Measurements from ENCODE around the gene CDK16. TPM values are rescaled to one million over a fixed set of nuclear protein-coding genes. Genes with fewer than 3 reads are reported as not detected.

The CDK16 gene
- total RNA-seq, 4 donors from 2014 or later = 23.2 to 80.5 (median 74.3) TPM

GRCh38 chrX:47194194-47194787 is 24.2 kb upstream of the CDK16 start:
- no peak for TF ChIP-seq CTCF (IDR thresholded peaks at IDR 0.05)
- no peak for TF ChIP-seq POLR2A (IDR thresholded peaks at IDR 0.05)
- no peaks in the 10 kb centered on the region for H3K36me3 ChIP-seq
- no peaks in the 10 kb centered on the region for H3K27me3 ChIP-seq
- peak overlapping the region; percentile 98 to 99 for H3K27ac ChIP-seq
- no peak for DNase-seq
- H3K4me3 ChIP-seq = peak overlapping the region; percentile 90 to 94
- H3K9me3 ChIP-seq = no peaks in the 10 kb centered on the region
- intact Hi-C loops (cut with DNase I; ENCODE audit: low total_unique reads) = loop anchor here (10.0 kb wide), 1 partner anchor 191 kb away; no protein-coding TSS in a partner anchor
- H3K4me1 ChIP-seq = peaks cover 3 to 15% of the 10 kb centered on the region in 2 donors

GRCh38 chrX:47196098-47196497 is 22.4 kb upstream of the CDK16 start:
- no peak for DNase-seq
- no peak overlapping the region for H3K27ac ChIP-seq

GRCh38 chrX:47197526-47197925 is 21.0 kb upstream of the CDK16 start:
- H3K36me3 ChIP-seq = no peaks in the 10 kb centered on the region
- no peaks in the 10 kb centered on the region for H3K9me3 ChIP-seq
- TF ChIP-seq POLR2A (IDR thresholded peaks at IDR 0.05) (no peak), CTCF (IDR thresholded peaks at IDR 0.05) (no peak)
- no peak overlapping the region for H3K27ac ChIP-seq
- H3K27me3 ChIP-seq = no peaks in the 10 kb centered on the region
- peaks cover 3 to 15% of the 10 kb centered on the region in 2 donors for H3K4me1 ChIP-seq
- DNase-seq = no peak
- H3K4me3 ChIP-seq = no peak overlapping the region
- intact Hi-C loops (cut with DNase I; ENCODE audit: low total_unique reads) = loop anchor here (10.0 kb wide), 1 partner anchor 187 kb away; no protein-coding TSS in a partner anchor

More at GRCh38 chrX:47196098-47196497, 22.4 kb upstream of the CDK16 start:
- Histone ChIP-seq H3K4me1 (peaks cover 3 to 15% of the 10 kb centered on the region in 2 donors), H3K36me3 (no peaks in the 10 kb centered on the region), H3K9me3 (no peaks in the 10 kb centered on the region), H3K4me3 (no peak overlapping the region), H3K27me3 (no peaks in the 10 kb centered on the region)
- TF ChIP-seq CTCF (IDR thresholded peaks at IDR 0.05) = no peak
- TF ChIP-seq POLR2A (IDR thresholded peaks at IDR 0.05) = no peak
- intact Hi-C loops (cut with DNase I; ENCODE audit: low total_unique reads) = loop anchor here (10.0 kb wide), 1 partner anchor 189 kb away; no protein-coding TSS in a partner anchor

GRCh38 chrX:47198026-47198686 is 20.3 kb upstream of the CDK16 start:
- Histone ChIP-seq H3K4me1 (peaks cover 3 to 15% of the 10 kb centered on the region in 2 donors), H3K27me3 (no peaks in the 10 kb centered on the region), H3K9me3 (no peaks in the 10 kb centered on the region), H3K27ac (peak overlapping the region in 1 of 2 donors; percentile 2), H3K4me3 (no peak overlapping the region), H3K36me3 (no peaks in the 10 kb centered on the region)
- intact Hi-C loops (cut with DNase I; ENCODE audit: low total_unique reads) = loop anchor here (10.0 kb wide), 1 partner anchor 187 kb away; no protein-coding TSS in a partner anchor
- TF ChIP-seq POLR2A (IDR thresholded peaks at IDR 0.05) (no peak), CTCF (IDR thresholded peaks at IDR 0.05) (no peak)
- DNase-seq = no peak

- Histone ChIP-seq H3K27ac (no peak overlapping the region), H3K27me3 (no peaks in the 10 kb centered on the region), H3K36me3 (no peaks in the 10 kb centered on the region), H3K4me3 (no peak overlapping the region), H3K9me3 (no peaks in the 10 kb centered on the region), H3K4me1 (peaks cover 3 to 15% of the 10 kb centered on the region in 2 donors)
- intact Hi-C loops (cut with DNase I; ENCODE audit: low total_unique reads) = loop anchor here (10.0 kb wide), 1 partner anchor 186 kb away; no protein-coding TSS in a partner anchor
- TF ChIP-seq POLR2A (IDR thresholded peaks at IDR 0.05) (no peak), CTCF (IDR thresholded peaks at IDR 0.05) (no peak)
- DNase-seq = no peak
Observed at GRCh38 chrX:47198687-47199080, 19.8 kb upstream of the CDK16 start.
